Esophagus (tissue), 2 donors: ENCODE results near the gene USP7. TPM values are rescaled to one million over a fixed set of nuclear protein-coding genes. Genes with fewer than 3 reads are reported as not detected.

ENCODE experiments used
- H3K27ac ChIP-seq, 2 donors: one replicate each; pipeline ENCODE4 v1.5.1; 2013; ENCODE audit warnings: low read depth in 2 of 2, mild to moderate bottlenecking in 2 of 2, inconsistent platforms in 1 of 2, low read length in 1 of 2, moderate library complexity in 1 of 2
- H3K27me3 ChIP-seq, 2 donors: one replicate each; pipeline ENCODE4 v1.6.1; 2013; ENCODE audit warnings: low read length in 2 of 2, control low read depth in 1 of 2, mild to moderate bottlenecking in 1 of 2; ENCODE audit not compliant: insufficient read depth in 2 of 2, control insufficient read depth in 1 of 2
- H3K36me3 ChIP-seq, 2 donors: one replicate each; pipeline ENCODE4 v1.6.1; 2013; ENCODE audit warnings: low read length in 1 of 2; ENCODE audit not compliant: control insufficient read depth in 2 of 2, insufficient read depth in 2 of 2
- H3K4me1 ChIP-seq, 2 donors: one replicate each; pipeline ENCODE4 v1.6.1; 2013; ENCODE audit warnings: low read length in 1 of 2; ENCODE audit not compliant: control insufficient read depth in 2 of 2, insufficient read depth in 2 of 2
- H3K4me3 ChIP-seq, 2 donors: one replicate each; pipeline ENCODE4 v1.5.1; 2013; ENCODE audit warnings: low read length in 2 of 2, mild to moderate bottlenecking in 2 of 2, low read depth in 1 of 2, moderate library complexity in 1 of 2
- H3K9me3 ChIP-seq, 2 donors: one replicate each; pipeline ENCODE4 v1.6.1; 2013; ENCODE audit warnings: mild to moderate bottlenecking in 2 of 2, low read depth in 1 of 2, low read length in 1 of 2, moderate library complexity in 1 of 2; ENCODE audit not compliant: control insufficient read depth in 2 of 2, insufficient read depth in 1 of 2
- WGBS, 2 donors: extraction: QIAGEN DNeasy Blood & Tissue Kit; methylation state at CpG; one replicate each; pipeline ENCODE4 v1.1.7; 2013; 5-methylcytosine and 5-hydroxymethylcytosine counted together
- polyA plus RNA-seq, 2 donors: library from polyadenylated mRNA; stranded (reverse); fragments of 200-250 nt; gene quantifications; one replicate each; pipeline ENCODE4 v1.2.3, GENCODE V29; 2013
- donor health status: healthy with polysubstance abuse.
- donor health status: Bipolar disorder and iron deficiency.

USP7 gene
- polyA plus RNA-seq, 2 donors, result 27.8 to 34.6 TPM

DNA sequence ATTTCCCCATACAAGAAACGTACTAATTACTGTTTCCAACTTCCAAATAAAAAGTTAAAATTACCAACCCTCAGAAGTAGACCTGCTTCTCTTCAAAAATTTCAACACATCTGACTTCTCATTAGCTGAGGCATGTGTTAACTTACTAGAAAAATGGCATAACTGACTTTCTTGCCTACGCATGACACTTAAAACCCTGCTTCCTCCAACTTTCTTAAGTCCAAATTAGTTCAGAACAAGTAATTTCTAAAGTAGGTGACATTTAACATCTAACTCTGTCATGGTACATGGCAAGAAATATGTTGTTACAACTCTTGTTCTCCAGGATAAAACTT, 6.7 kb downstream of the USP7 start:
- Histone ChIP-seq H3K27ac (no peak overlapping the region), H3K27me3 (no peaks in the 10 kb centered on the region), H3K4me1 (peaks cover 7 to 35% of the 10 kb centered on the region in 2 donors), H3K36me3 (no peaks in the 10 kb centered on the region), H3K4me3 (no peak overlapping the region), H3K9me3 (no peaks in the 10 kb centered on the region)
- WGBS, 2 donors, result 52 to 55% methylated on average over 2 of the region's 2 CpGs

DNA sequence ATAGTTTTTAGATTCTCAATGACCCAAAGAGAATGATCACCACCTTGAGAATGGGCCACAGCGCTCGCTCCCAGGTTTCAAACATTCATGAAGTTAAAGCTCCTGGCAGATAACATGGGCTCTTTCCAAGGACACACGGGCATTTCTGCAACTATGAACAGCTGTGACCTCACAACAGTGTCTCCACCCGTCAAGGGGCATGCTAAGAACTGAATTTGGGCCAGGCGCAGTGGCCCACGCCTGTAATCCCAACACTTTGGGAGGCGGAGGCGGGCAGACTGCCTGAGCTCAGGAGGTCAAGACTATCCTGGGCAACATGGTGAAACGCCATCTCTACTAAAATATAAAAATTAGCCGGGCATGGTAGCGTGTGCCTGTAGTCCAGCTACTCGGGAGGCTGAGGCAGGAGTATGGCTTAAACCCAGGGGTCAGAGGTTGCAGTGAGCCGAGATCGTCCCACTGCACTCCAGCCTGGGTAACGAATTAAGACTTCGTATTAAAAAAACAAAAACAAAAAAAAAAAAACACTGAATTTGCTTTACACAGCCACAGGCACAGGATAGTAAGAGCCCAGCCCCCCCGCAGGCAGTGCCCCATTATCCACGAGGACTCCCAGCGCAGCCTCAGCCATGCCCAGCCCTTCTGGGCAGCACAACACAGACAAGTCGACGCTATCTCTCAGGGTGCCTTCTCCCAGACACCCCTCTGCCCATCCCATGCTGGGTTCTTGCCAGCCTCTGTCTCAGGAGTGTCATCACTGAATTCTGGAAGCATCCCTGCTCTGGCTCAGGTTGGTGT, 7.2 kb downstream of the USP7 start:
- H3K36me3 ChIP-seq, result no peaks in the 10 kb centered on the region
- peaks cover 8 to 34% of the 10 kb centered on the region in 2 donors for H3K4me1 ChIP-seq
- no peak overlapping the region for H3K27ac ChIP-seq
- H3K9me3 ChIP-seq, result no peaks in the 10 kb centered on the region
- no peak overlapping the region for H3K4me3 ChIP-seq
- WGBS, 2 donors, result 70 to 72% methylated on average over 21 of the region's 21 CpGs
- no peaks in the 10 kb centered on the region for H3K27me3 ChIP-seq

DNA sequence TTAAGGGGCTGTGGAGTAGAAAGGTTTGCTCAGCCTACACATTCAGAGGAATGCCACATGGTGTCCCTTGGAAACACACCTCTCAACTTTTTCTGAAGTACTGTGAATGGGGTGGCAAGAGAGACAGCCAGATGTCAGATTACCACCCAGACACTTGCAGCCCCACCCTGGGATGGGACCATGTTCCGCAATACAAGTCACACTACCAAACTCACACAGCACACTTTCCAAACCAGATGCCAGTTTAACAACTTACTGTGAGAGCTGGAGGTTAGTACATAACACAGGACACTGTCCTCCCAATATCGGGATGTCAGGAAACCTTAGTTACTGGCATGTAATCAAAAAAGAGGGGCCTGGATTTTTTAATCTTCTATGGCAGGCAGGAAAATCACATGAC, 7.9 kb downstream of the USP7 start:
- Histone ChIP-seq H3K4me3 (no peak overlapping the region), H3K36me3 (no peaks in the 10 kb centered on the region), H3K27me3 (no peaks in the 10 kb centered on the region), H3K9me3 (no peaks in the 10 kb centered on the region), H3K27ac (peak overlapping the region in 1 of 2 donors; percentile 41), H3K4me1 (peaks cover 12 to 35% of the 10 kb centered on the region in 2 donors)
- 47 to 50% methylated on average over 2 of the region's 2 CpGs for WGBS, 2 donors

DNA sequence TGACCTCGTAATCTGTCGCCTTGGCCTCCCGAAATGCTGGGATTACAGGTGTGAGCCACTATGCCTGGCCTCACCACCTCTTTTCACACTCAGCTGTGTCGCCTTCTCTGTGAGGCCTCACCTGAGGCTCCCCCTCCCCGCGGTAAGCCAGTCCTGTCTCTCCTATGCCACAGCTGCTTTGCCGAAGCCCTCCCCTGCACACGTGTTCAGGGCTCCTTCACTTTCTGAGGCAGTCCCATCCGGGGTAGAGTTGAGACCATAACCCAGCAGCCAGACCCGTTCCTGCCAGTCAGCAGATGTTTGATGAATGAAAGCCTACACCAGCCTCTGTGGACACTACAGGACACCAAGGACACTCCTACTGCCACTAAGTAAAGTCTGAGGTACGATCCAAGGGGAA, 10.6 kb downstream of the USP7 start:
- 72 to 78% methylated on average over 11 of the region's 11 CpGs for WGBS, 2 donors
- Histone ChIP-seq H3K27me3 (no peaks in the 10 kb centered on the region), H3K9me3 (no peaks in the 10 kb centered on the region), H3K4me3 (no peak overlapping the region), H3K36me3 (no peaks in the 10 kb centered on the region), H3K27ac (no peak overlapping the region), H3K4me1 (peaks cover 10 to 29% of the 10 kb centered on the region in 2 donors)

DNA sequence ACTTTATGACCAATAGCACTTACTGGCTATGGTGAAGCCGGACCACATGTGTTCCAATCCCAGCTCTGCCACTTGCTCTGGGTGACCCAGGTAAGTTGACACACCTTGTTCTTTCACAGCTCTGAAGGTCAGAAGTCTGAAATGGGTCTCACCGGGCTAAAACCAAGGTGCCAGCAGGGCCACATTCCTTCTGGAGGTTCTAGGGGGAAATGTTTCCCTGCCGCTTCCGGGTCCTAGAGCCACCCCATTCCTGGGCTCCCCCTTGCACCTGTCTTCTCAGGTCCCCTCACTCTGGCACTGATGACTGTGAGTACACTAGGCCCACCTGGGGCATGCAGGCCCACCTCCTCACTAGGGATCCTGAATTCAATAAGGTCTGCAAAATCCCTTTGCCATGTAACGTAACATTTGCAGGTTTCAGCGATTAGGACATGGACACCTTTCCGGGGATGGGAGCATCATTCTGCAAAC, 11.4 kb downstream of the USP7 start:
- H3K27me3 ChIP-seq, result no peaks in the 10 kb centered on the region
- H3K9me3 ChIP-seq, result no peaks in the 10 kb centered on the region
- no peak overlapping the region for H3K27ac ChIP-seq
- peaks cover 13 to 31% of the 10 kb centered on the region in 2 donors for H3K4me1 ChIP-seq
- 84 to 90% methylated on average over 7 of the region's 7 CpGs for WGBS, 2 donors
- no peak overlapping the region for H3K4me3 ChIP-seq
- H3K36me3 ChIP-seq, result no peaks in the 10 kb centered on the region

DNA sequence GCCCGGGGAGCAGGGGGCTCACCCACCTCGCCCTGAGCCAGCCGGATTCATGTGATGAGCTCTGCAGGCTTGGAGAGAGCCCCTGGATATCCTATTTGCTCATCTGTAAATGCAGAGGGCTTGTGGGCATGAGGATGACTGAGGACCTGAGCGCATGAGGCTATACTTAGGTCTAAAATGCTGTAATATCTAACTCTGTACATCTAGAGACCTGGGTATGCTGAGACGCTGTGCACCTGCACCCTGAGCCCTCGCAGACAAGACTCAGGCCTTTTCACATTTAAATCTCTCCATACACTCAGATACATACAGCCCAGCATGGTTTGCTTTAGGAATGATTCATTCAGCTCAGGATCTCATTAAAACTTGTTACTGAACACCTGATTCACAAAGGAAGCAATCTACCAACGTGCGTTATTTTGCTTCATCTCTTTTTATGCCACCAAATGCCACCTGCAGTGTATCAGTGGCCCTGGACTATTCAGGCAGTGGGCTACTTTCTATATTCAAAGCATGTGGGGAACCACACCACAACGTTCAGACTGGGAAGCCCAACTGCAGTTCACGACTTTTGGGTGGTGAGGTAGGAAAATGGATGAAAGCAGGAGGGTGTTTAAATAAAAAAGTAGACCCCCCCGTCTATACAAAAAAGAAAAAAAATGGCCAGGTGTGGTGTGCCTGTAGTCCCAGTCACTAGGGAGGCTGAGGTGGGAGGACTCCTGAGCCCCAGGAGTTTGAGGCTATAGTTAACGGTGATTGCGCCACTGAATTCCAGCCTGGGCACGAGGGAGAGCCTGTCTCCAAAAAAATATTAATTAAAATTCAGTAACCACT, 12.0 kb downstream of the USP7 start:
- Histone ChIP-seq H3K27ac (no peak overlapping the region), H3K4me1 (peaks cover 13 to 29% of the 10 kb centered on the region in 2 donors), H3K36me3 (no peaks in the 10 kb centered on the region), H3K9me3 (no peaks in the 10 kb centered on the region), H3K4me3 (no peak overlapping the region), H3K27me3 (no peaks in the 10 kb centered on the region)
- 60 to 71% methylated on average over 14 of the region's 14 CpGs for WGBS, 2 donors

DNA sequence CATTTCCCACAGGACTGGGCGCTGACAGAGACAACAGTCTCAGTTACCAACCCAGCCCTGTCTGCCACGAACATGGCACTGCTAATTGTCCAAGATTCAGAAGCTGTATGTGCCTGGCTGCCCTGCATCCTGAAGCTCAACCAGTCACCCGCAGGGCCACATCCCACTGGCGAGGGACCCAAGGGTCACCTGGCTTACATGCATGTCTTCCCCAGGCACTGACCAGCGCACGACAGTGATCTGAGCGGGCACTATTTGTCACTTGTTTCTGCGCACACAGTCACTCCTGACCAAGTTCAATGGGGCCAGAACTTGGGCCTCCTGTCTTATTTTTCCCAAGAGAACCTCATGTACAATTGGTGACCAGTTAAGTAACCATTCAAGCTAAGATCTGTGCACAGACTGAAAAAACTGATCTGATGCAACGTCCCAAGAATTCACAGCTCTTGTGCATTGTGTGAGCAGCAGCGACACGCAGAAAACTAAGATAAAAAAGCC, 13.1 kb downstream of the USP7 start:
- 74 to 80% methylated on average over 11 of the region's 11 CpGs for WGBS, 2 donors
- no peaks in the 10 kb centered on the region for H3K36me3 ChIP-seq
- H3K27ac ChIP-seq, result no peak overlapping the region
- H3K9me3 ChIP-seq, result no peaks in the 10 kb centered on the region
- H3K4me1 ChIP-seq, result peaks cover 11 to 24% of the 10 kb centered on the region in 2 donors
- no peak overlapping the region for H3K4me3 ChIP-seq
- H3K27me3 ChIP-seq, result no peaks in the 10 kb centered on the region

DNA sequence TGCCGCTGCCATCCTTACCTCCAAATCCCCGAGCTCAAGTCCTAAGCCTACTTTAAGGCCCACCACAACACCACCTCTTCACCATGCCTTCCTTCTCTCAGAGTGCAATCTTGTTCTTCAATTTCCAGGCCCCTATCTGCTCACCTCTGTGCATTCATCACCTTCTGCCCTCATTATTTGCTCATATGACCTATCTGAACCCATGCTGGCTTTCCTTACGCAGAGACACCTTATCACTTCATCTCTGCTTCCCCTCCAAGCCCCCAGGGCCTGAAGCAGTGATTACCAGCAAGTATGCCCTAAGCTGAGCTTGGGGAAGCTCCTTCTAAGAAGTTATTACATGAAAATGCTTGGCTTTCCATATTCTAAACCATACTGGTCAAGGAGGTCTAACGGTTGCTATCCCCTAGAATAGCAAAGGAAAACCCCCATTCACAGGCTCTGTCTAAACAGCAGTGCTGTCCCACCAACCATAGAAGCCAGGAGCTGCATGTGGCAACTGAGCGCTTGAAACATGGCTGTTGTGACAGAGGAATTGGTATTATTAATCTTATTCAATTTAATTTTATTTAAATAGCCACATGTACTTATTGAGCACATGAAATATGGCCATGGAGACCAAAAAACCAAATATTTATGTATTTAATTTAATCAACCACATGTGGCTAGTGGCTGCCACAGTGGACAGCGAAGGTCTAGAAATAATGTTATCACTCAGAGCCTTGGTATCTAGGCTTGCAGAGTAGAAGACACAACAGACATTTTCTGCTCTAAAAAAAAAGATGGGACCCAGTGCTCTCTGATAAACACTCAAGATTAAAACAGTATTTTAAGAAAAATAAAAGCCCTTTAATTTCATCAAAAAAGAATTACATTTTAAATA, 13.9 kb downstream of the USP7 start:
- Histone ChIP-seq H3K27me3 (no peaks in the 10 kb centered on the region), H3K4me1 (peaks cover 11 to 27% of the 10 kb centered on the region in 2 donors), H3K4me3 (no peak overlapping the region), H3K9me3 (no peaks in the 10 kb centered on the region), H3K36me3 (no peaks in the 10 kb centered on the region), H3K27ac (no peak overlapping the region)
- 69 to 78% methylated on average over 6 of the region's 6 CpGs for WGBS, 2 donors

DNA sequence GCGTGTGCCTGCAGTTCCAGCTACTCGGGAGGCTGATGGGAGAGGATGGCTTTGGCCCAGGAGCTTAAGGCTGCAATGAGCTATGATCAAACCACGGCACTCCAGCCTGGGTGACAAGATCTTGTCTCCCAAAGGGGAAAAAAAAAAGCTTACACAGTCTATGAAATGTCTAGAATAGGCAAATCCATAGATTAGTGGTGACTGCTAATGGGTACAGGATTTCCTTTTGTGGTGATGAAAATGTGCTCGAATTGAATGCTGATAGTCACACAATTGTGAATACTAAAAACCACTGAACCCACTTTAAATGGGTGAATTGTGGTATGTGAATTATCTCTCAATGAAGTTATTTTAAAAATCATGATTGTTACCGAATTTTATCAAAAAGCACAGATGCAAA, 14.9 kb downstream of the USP7 start:
- H3K27ac ChIP-seq, result no peak overlapping the region
- H3K36me3 ChIP-seq, result no peaks in the 10 kb centered on the region
- peaks cover 11 to 28% of the 10 kb centered on the region in 2 donors for H3K4me1 ChIP-seq
- WGBS, 2 donors, result 65 to 73% methylated on average over 5 of the region's 5 CpGs
- H3K4me3 ChIP-seq, result no peak overlapping the region
- no peaks in the 10 kb centered on the region for H3K9me3 ChIP-seq
- no peaks in the 10 kb centered on the region for H3K27me3 ChIP-seq
